Measurements from ENCODE around the gene XYLT1.

The XYLT1 gene

DNA sequence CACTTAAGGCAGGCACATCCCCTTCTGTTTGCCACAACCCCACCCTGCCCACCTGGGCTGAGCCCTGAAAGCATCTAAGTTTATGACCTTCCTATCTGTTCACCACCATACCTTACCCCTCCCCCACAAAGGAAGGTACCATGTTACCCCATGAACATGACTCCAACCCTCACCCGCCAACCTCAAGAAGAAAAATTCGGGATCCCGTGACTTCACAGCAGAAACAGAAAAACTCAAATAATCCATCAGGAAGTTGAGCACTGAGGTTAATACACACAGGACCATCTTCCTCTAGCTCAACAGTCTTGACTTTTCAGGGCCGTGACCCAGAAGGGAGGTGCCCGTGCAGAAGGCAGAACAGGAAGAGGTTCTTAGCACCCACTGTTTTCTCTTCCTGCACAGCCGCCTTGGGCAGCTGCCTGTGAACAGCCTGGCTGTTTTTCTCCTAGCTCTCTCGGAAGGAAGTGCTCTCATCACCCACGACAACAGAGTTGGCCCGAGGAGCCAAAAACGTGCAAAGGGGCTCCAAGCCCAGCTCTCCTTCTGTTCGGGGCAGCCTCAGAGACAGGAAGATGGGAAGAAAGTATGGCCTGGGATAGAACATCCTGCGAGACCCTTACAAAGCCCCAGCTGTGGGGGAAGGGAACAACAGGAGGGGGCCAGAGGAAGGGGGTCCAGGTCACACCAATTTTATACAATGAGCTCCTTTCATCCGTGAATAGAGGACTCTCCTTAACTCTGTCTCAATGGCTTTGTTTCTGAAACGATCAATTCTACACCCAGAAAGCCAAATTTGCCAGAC is 101.1 kb downstream of the XYLT1 start:
- no peak for DNase-seq

- DNase-seq: no peak
These were observed 101.8 kb downstream of the XYLT1 start for GRCh38 chr16:17368951-17369350.

- no peak for DNase-seq
These were observed 102.3 kb downstream of the XYLT1 start for GRCh38 chr16:17368446-17368845.

GRCh38 chr16:17367923-17368322 is 102.8 kb downstream of the XYLT1 start:
- no peak for DNase-seq

- no peak for DNase-seq
These were observed 103.7 kb downstream of the XYLT1 start for GRCh38 chr16:17367036-17367435.

GRCh38 chr16:17366299-17366961 is 104.3 kb downstream of the XYLT1 start:
- DNase-seq: no peak

DNA sequence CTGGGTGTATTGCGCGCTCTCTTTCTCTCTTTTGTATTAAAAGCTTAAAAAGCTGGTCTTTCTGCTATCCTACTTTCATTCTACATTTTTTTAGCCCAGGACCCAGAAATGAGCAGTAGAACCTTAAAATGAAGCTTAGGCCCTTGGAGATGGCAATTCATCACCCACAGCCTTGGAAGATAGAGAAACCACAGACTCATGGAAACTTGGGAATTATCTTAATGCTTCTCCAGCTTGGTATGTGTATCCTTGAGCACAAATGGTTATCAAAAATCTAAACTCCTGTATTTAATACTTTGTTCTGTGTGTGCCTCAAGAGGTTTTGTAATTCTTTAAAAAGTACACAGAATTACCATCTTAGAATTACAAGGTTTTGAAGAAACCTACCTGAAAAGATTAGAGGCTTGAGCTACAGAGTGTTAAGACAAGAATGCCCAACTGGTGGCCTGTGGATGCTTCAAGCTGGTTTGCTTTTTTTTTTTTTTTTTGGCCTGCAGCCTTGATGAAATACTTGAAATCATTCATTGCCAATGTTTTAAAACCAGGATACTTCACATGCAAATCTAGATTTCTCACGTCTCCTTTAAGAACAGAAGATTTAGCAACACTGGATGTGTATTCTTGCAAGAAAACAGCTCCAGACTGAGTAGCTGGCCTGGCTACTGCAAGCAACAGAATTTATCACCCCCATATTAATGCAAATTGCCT is 105.0 kb downstream of the XYLT1 start:
- DNase-seq: no peak

- no peak for DNase-seq
These were observed 105.6 kb downstream of the XYLT1 start for GRCh38 chr16:17365211-17365541.

- DNase-seq: no peak
These were observed 106.2 kb downstream of the XYLT1 start for GRCh38 chr16:17364319-17365210.

DNA sequence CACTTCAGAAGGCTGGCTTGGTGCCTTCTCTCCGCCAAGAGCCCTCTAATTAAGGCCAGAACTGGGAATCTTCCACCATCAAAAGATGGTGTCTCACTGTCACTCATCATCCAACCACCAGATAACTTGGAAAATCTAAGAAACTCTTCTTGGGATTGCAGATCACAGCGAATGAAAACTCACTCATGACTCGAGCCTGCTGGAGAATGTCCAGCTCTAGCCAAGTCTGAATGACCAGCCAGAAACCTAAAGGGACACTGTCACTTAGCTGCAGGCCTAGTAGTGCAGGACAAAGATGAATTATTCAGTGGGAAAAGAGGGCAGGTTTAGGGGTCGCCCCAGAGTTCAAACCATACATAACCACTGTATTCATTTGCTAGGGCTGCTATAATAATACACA is 107.8 kb downstream of the XYLT1 start:
- no peak for DNase-seq

DNA sequence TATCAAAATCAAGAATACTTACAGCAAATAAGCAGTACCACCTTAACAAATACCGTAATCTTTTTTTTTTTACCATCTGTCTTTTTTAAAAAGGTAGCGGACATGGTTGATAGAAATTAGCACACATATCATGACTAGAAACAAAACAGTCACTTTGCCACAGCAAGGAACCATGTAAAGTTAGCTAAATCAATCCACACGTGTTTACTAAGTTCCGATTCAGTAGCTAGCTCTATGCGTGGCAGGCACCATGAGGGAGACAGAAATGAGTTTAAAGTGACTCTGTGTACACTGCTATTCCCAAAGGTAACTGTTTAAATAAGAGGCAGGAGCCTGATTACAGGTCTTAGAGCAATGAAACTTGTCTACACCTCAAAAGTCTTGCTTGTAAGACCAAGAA is 108.6 kb downstream of the XYLT1 start:
- no peak for DNase-seq

GRCh38 chr16:17360693-17361122 is 110.1 kb downstream of the XYLT1 start:
- no peak for DNase-seq

GRCh38 chr16:17359788-17360390 is 110.9 kb downstream of the XYLT1 start:
- DNase-seq: no peak

- DNase-seq: no peak
These were observed 111.9 kb downstream of the XYLT1 start for GRCh38 chr16:17358846-17359245.

- no peak for DNase-seq
These were observed 112.4 kb downstream of the XYLT1 start for GRCh38 chr16:17358355-17358754.

DNA sequence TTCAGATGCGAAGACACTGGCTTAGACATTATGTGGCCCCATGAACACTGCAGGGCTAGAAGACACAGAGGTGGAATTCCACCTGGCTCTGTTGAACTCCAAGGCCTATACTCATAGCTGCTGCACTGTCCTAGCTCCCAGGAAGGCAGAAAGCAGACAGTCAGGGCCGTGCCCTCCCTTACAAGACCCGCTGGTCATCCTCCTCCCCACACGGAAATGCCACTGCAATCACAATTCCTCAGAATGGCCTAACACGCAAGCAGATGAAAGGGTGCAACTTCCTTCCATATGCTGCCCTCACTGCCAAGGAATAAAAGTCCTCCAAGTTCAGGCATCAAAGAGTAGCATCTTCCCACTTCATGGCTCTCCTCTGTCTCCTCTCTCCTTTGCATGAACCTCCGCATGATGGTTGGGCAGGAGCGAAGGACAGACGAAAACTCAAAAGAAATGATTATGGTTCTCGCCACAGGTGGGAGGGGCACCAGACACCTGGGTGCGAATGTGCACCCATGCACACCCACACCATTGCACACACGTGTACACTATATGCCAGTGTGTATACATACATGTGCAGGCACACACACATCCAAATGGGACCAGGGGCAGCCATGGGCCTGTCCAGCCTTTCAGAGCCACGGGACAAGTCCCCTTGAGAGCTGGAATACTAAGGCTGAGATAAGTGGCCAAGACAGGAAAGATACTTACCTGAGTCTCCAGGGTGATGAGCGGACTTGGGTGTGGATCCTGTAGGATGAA is 113.3 kb downstream of the XYLT1 start:
- DNase-seq: no peak

- no peak for DNase-seq
These were observed 114.4 kb downstream of the XYLT1 start for GRCh38 chr16:17356243-17356933.

DNA sequence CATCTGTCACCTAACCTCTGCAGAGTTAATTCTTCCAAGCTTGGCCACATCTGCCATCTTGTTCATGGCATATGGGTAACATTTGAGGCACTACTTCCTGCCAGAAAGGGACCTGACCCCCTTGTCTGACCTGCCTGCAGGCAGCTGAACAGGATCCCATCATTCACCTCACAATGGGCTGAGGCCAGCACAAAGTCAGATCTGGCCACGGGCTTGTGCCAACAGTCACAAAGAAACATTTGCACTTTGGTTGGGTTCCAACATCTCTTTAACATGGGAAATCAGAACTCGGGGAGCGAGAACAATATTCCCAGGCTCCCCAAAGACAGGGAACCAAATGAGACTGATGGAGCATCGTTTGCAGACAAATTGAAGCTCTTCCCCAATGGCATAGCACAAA is 116.1 kb downstream of the XYLT1 start:
- DNase-seq: no peak

DNA sequence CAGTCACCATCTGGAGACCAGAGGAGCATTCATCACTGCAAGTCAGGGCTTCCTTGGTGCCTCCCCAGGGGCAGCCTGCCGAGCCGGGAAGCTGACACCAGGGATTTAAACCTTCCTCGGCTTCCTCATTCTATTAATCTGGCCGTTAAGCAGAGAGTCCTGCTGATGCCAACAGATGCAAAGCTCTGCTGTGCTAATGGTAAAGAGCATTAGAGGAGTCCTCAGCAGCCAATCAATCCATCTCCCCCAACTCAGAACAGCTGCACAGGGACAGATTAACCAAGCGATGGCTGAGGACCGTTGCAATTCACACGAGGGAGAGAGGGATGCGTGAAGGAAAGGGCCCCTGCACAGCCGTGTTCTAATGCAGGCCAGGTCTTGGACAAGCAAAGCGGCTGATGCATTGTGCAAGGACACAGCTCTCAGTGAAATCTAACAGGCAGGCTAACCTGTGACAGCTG is 116.6 kb downstream of the XYLT1 start:
- no peak for DNase-seq

DNA sequence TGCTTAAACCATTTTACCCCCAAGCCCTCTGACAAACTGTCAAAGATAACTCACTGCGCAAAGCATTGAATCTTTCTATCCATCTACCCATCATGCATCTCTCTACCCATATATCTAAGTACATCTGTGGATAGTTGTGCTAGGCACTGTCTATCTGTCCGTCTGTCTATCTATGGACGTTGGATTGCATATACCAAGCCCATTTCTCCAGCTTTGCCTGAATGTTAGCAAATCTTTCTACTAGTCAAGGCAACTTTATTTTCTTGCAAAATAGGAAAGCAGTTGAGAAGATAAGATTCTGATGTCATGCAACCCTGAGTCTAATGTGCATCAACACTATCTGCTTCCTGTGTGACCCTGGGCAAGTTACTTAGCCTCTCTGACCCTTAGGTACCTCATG is 117.2 kb downstream of the XYLT1 start:
- DNase-seq: no peak

- DNase-seq: no peak
These were observed 119.2 kb downstream of the XYLT1 start for GRCh38 chr16:17351441-17352035.
